RWPE2 (cell line): Measurements from ENCODE around the gene MFSD6L.

Experiments used
- ATAC-seq: fragments of 200-7000 bp; cut with Tn5 transposase; 3 replicates; pipeline ENCODE4 v1.9.1; 2021; ENCODE audit warnings: low read depth
- DNase-seq: peaks from one replicate; pipeline ENCODE4 v3.0.0-alpha.2; 2020; ENCODE audit warnings: low spot score
- H3K27ac ChIP-seq: fragments of 450-650 bp; 2 replicates; pipeline ENCODE4 v1.5.1; 2017; ENCODE audit warnings: mild to moderate bottlenecking; ENCODE audit not compliant: poor library complexity, severe bottlenecking
- H3K27me3 ChIP-seq: fragments of 250-450 bp; sonication (Bioruptor Pico); 2 replicates; pipeline ENCODE4 v1.5.1; 2021; ENCODE audit warnings: mild to moderate bottlenecking, moderate library complexity; ENCODE audit not compliant: insufficient read depth, poor library complexity, severe bottlenecking
- H3K36me3 ChIP-seq: fragments of 250-450 bp; sonication (Bioruptor Pico); 2 replicates; pipeline ENCODE4 v1.5.1; 2020; ENCODE audit warnings: low read depth, mild to moderate bottlenecking, moderate library complexity
- H3K4me1 ChIP-seq: fragments of 250-450 bp; sonication (Bioruptor Pico); 2 replicates; pipeline ENCODE4 v1.5.1; 2021; ENCODE audit warnings: mild to moderate bottlenecking, moderate library complexity; ENCODE audit not compliant: insufficient read depth, poor library complexity, severe bottlenecking
- H3K4me3 ChIP-seq: fragments of 250-450 bp; sonication (Bioruptor Pico); 2 replicates; pipeline ENCODE4 v1.5.1; 2021; ENCODE audit warnings: mild to moderate bottlenecking, moderate library complexity; ENCODE audit not compliant: severe bottlenecking
- H3K9me3 ChIP-seq: fragments of 250-450 bp; sonication (Bioruptor Pico); 2 replicates; pipeline ENCODE4 v1.5.1; 2021; ENCODE audit warnings: mild to moderate bottlenecking, moderate library complexity; ENCODE audit not compliant: severe bottlenecking
- CTCF ChIP-seq: fragments of 450-650 bp; IDR thresholded peaks from one replicate; pipeline ENCODE4 v1.5.1; 2017; ENCODE audit warnings: mild to moderate bottlenecking, moderate library complexity; ENCODE audit not compliant: poor library complexity, severe bottlenecking

Gene MFSD6L

GRCh38 chr17:8821446-8822105 lies 22.4 kb upstream of the MFSD6L start:
- no peak for TF ChIP-seq CTCF
- no peak overlapping the region for H3K27ac ChIP-seq
- H3K9me3 ChIP-seq, result no peaks in the 10 kb centered on the region

GRCh38 chr17:8820311-8821010 lies 21.3 kb upstream of the MFSD6L start:
- H3K4me1 ChIP-seq, result no peaks in the 10 kb centered on the region
- no peak overlapping the region for H3K27ac ChIP-seq
- ATAC-seq (no peak), DNase-seq (no peak)
- no peak overlapping the region for H3K4me3 ChIP-seq
- no peaks in the 10 kb centered on the region for H3K9me3 ChIP-seq
- peaks cover 14% of the 10 kb centered on the region for H3K27me3 ChIP-seq
- H3K36me3 ChIP-seq, result no peaks in the 10 kb centered on the region
- TF ChIP-seq CTCF, result no peak

More at GRCh38 chr17:8821446-8822105, 22.4 kb upstream of the MFSD6L start:
- H3K4me1 ChIP-seq, result no peaks in the 10 kb centered on the region
- H3K27me3 ChIP-seq, result peaks cover 3% of the 10 kb centered on the region
- H3K4me3 ChIP-seq, result no peak overlapping the region
- no peak for ATAC-seq
- DNase-seq, result no peak
- no peaks in the 10 kb centered on the region for H3K36me3 ChIP-seq

- no peak for DNase-seq
- ATAC-seq, result no peak
- peaks cover 23% of the 10 kb centered on the region for H3K27me3 ChIP-seq
- H3K4me1 ChIP-seq, result no peaks in the 10 kb centered on the region
- no peak overlapping the region for H3K4me3 ChIP-seq
- no peaks in the 10 kb centered on the region for H3K9me3 ChIP-seq
- H3K27ac ChIP-seq, result no peak overlapping the region
- H3K36me3 ChIP-seq, result no peaks in the 10 kb centered on the region
- no peak for TF ChIP-seq CTCF
Measured at GRCh38 chr17:8818654-8819330, 19.6 kb upstream of the MFSD6L start.

GRCh38 chr17:8818047-8818446 lies 18.9 kb upstream of the MFSD6L start:
- no peak for ATAC-seq
- no peak for TF ChIP-seq CTCF
- H3K27me3 ChIP-seq, result peaks cover 23% of the 10 kb centered on the region

More at GRCh38 chr17:8818047-8818446, 18.9 kb upstream of the MFSD6L start:
- no peak overlapping the region for H3K27ac ChIP-seq
- H3K4me3 ChIP-seq, result no peak overlapping the region
- H3K9me3 ChIP-seq, result no peaks in the 10 kb centered on the region
- H3K36me3 ChIP-seq, result no peaks in the 10 kb centered on the region
- no peaks in the 10 kb centered on the region for H3K4me1 ChIP-seq
- DNase-seq, result no peak
